KMS-11 (cell line): Measurements from ENCODE around the gene HOXD9.

ENCODE experiments used
- H2AFZ ChIP-seq: fragments of 200-600 bp; sonication (generic); 2 replicates; pipeline ENCODE4 v1.6.1; 2016; ENCODE audit warnings: antibody characterized with exemption, mixed run types, low read depth
- H3K27ac ChIP-seq: fragments of 200-600 bp; sonication (generic); 2 replicates; pipeline ENCODE4 v1.6.1; 2016; ENCODE audit warnings: mild to moderate bottlenecking, mixed run types
- H3K27me3 ChIP-seq: fragments of 200-600 bp; sonication (generic); 2 replicates; pipeline ENCODE4 v1.6.1; 2017; ENCODE audit warnings: mild to moderate bottlenecking, low read depth, mixed run types, moderate library complexity; ENCODE audit not compliant: insufficient read depth
- H3K36me3 ChIP-seq: fragments of 200-600 bp; sonication (generic); 2 replicates; pipeline ENCODE4 v1.6.1; 2017; ENCODE audit warnings: mild to moderate bottlenecking, mixed run types; ENCODE audit not compliant: insufficient read depth
- H3K4me1 ChIP-seq: fragments of 200-600 bp; sonication (generic); 2 replicates; pipeline ENCODE4 v1.6.1; 2016; ENCODE audit warnings: mild to moderate bottlenecking, low read depth, mixed run types; ENCODE audit not compliant: poor library complexity, severe bottlenecking
- H3K4me2 ChIP-seq: fragments of 200-600 bp; sonication (generic); 2 replicates; pipeline ENCODE4 v1.7.0; 2016; ENCODE audit warnings: mild to moderate bottlenecking, mixed run types
- H3K4me3 ChIP-seq: fragments of 200-600 bp; sonication (generic); IDR thresholded peaks from 2 replicates; pipeline ENCODE4 v1.6.1; 2017; ENCODE audit warnings: low read depth, low read length, mixed read lengths; ENCODE audit not compliant: insufficient read depth
- H3K79me2 ChIP-seq: fragments of 200-600 bp; sonication (generic); 2 replicates; pipeline ENCODE4 v1.6.1; 2016; ENCODE audit warnings: low read depth, mixed run types; ENCODE audit not compliant: insufficient read depth
- H3K9ac ChIP-seq: fragments of 200-600 bp; sonication (generic); 2 replicates; pipeline ENCODE4 v1.6.1; 2016; ENCODE audit warnings: mild to moderate bottlenecking, mixed run types
- H4K20me1 ChIP-seq: fragments of 200-600 bp; sonication (generic); 2 replicates; pipeline ENCODE4 v1.6.1; 2016; ENCODE audit warnings: mild to moderate bottlenecking, mixed run types; ENCODE audit not compliant: insufficient read depth
- CTCF ChIP-seq: fragments of 200-600 bp; sonication (generic); conservative IDR thresholded peaks from 2 replicates; pipeline ENCODE4 v1.6.1; 2017; ENCODE audit warnings: low read depth, mild to moderate bottlenecking, antibody characterized with exemption, low read length, moderate library complexity, mixed read lengths

HOXD9 gene

GRCh38 chr2:176120364-176121189, 1.9 kb upstream of the HOXD9 start:
- no peaks in the 10 kb centered on the region for H3K36me3 ChIP-seq
- no peaks in the 10 kb centered on the region for H4K20me1 ChIP-seq
- no peak overlapping the region for H3K4me3 ChIP-seq
- H3K4me1 ChIP-seq: no peaks in the 10 kb centered on the region
- H3K9ac ChIP-seq: no peak overlapping the region
- H2AFZ ChIP-seq: no peak overlapping the region
- H3K27me3 ChIP-seq: no peaks in the 10 kb centered on the region
- no peak overlapping the region for H3K4me2 ChIP-seq
- no peak overlapping the region for H3K27ac ChIP-seq
- no peak for TF ChIP-seq CTCF
- H3K79me2 ChIP-seq: no peaks in the 10 kb centered on the region

- TF ChIP-seq CTCF: no peak
- no peaks in the 10 kb centered on the region for H3K4me1 ChIP-seq
- no peak overlapping the region for H2AFZ ChIP-seq
- no peaks in the 10 kb centered on the region for H3K79me2 ChIP-seq
- no peak overlapping the region for H3K4me2 ChIP-seq
- no peak overlapping the region for H3K9ac ChIP-seq
- no peaks in the 10 kb centered on the region for H3K27me3 ChIP-seq
- no peak overlapping the region for H3K27ac ChIP-seq
- H4K20me1 ChIP-seq: no peaks in the 10 kb centered on the region
- H3K36me3 ChIP-seq: no peaks in the 10 kb centered on the region
- H3K4me3 ChIP-seq: no peak overlapping the region
Measured at GRCh38 chr2:176121190-176122051, 1.1 kb upstream of the HOXD9 start.

- H3K4me3 ChIP-seq: no peak overlapping the region
- no peak for TF ChIP-seq CTCF
- no peak overlapping the region for H3K27ac ChIP-seq
- no peaks in the 10 kb centered on the region for H3K27me3 ChIP-seq
- H3K36me3 ChIP-seq: no peaks in the 10 kb centered on the region
- H3K4me1 ChIP-seq: no peaks in the 10 kb centered on the region
- no peak overlapping the region for H2AFZ ChIP-seq
- no peak overlapping the region for H3K9ac ChIP-seq
- H3K4me2 ChIP-seq: no peak overlapping the region
- H3K79me2 ChIP-seq: no peaks in the 10 kb centered on the region
- no peaks in the 10 kb centered on the region for H4K20me1 ChIP-seq
Measured at GRCh38 chr2:176122052-176122682, 352 bp upstream of the HOXD9 start.

- no peak overlapping the region for H3K9ac ChIP-seq
- no peak for TF ChIP-seq CTCF
Measured at GRCh38 chr2:176123411-176124109, 1.0 kb downstream of the HOXD9 start.

More at GRCh38 chr2:176123411-176124109, 1.0 kb downstream of the HOXD9 start:
- no peak overlapping the region for H3K4me3 ChIP-seq
- H3K4me2 ChIP-seq: no peak overlapping the region
- H3K4me1 ChIP-seq: no peaks in the 10 kb centered on the region
- no peaks in the 10 kb centered on the region for H4K20me1 ChIP-seq
- no peaks in the 10 kb centered on the region for H3K79me2 ChIP-seq
- H3K27me3 ChIP-seq: no peaks in the 10 kb centered on the region
- H3K27ac ChIP-seq: no peak overlapping the region
- no peak overlapping the region for H2AFZ ChIP-seq
- H3K36me3 ChIP-seq: no peaks in the 10 kb centered on the region
